ENCODE results near the gene ACKR4. TPM values are rescaled to one million over a fixed set of nuclear protein-coding genes. Genes with fewer than 3 reads are reported as not detected.

The ACKR4 gene
- total and polyA plus RNA-seq, 2 experiments from 2014 or later = 0.26 TPM; not detected in 1

Other genes with a start within 250 kb of the ACKR4 start
- gene DNAJC13, start 179.8 kb upstream of the ACKR4 start, total RNA-seq (2014; rRNA removed; shearing (Covaris generic)) = 32.9 and 33.6 TPM in 2 replicates
- gene DNAJC13, start 179.8 kb upstream of the ACKR4 start, polyA plus RNA-seq (2016; fragmentation: Nextera tagmentation; extraction: Ambion mirVana) = 8.3 and 9.4 TPM in 2 replicates
- gene ACAD11, start 62.5 kb downstream of the ACKR4 start, total RNA-seq (2014; rRNA removed; shearing (Covaris generic)) = 10.8 and 17.1 TPM in 2 replicates
- 8.8 and 11.4 TPM in 2 replicates for gene ACAD11, start 62.5 kb downstream of the ACKR4 start, polyA plus RNA-seq (2016; fragmentation: Nextera tagmentation; extraction: Ambion mirVana)
- gene UBA5, start 63.1 kb downstream of the ACKR4 start, total RNA-seq (2014; rRNA removed; shearing (Covaris generic)) = 51.5 and 52.2 TPM in 2 replicates
- 17.9 and 22.8 TPM in 2 replicates for gene UBA5, start 63.1 kb downstream of the ACKR4 start, polyA plus RNA-seq (2016; fragmentation: Nextera tagmentation; extraction: Ambion mirVana)
- gene NPHP3, start 125.1 kb downstream of the ACKR4 start, total RNA-seq (2014; rRNA removed; shearing (Covaris generic)) = 12.0 and 20.6 TPM in 2 replicates
- 5.1 and 8.4 TPM in 2 replicates for gene NPHP3, start 125.1 kb downstream of the ACKR4 start, polyA plus RNA-seq (2016; fragmentation: Nextera tagmentation; extraction: Ambion mirVana)